ENCODE results near the gene CATSPERE. TPM values are rescaled to one million over a fixed set of nuclear protein-coding genes. Genes with fewer than 3 reads are reported as not detected.

The CATSPERE gene
- total RNA-seq, 2 donors from 2014 or later: 0.26 to 2.3 TPM

- no peak for TF ChIP-seq CTCF (IDR thresholded peaks at IDR 0.05)
- no peak for TF ChIP-seq POLR2A (IDR thresholded peaks at IDR 0.05)
- Histone ChIP-seq H3K27ac (no peak overlapping the region), H3K4me1 (no peaks in the 10 kb centered on the region), H3K9me3 (no peaks in the 10 kb centered on the region), H3K27me3 (no peaks in the 10 kb centered on the region), H3K36me3 (replicated peaks in 1 of 2; ENCODE audit: insufficient read depth in 1 of 2, low read depth in 2 of 2) (peaks cover 0 to 3% of the 10 kb centered on the region in 2 donors), H3K4me3 (no peak overlapping the region)
- DNase-seq (no peak), ATAC-seq (no peak)
- intact Hi-C loops (cut with DNase I): no loop called here
Measured at GRCh38 chr1:244431166-244431565, 29.9 kb upstream of the CATSPERE start.

GRCh38 chr1:244435562-244436205, 25.4 kb upstream of the CATSPERE start:
- no peak for ATAC-seq
- no peak overlapping the region for H3K27ac ChIP-seq
- no peak for DNase-seq
- H3K4me1 ChIP-seq: no peaks in the 10 kb centered on the region
- peaks cover 0 to 3% of the 10 kb centered on the region in 2 donors for H3K36me3 ChIP-seq (replicated peaks in 1 of 2; ENCODE audit: insufficient read depth in 1 of 2, low read depth in 2 of 2)
- TF ChIP-seq POLR2A (IDR thresholded peaks at IDR 0.05) (no peak), CTCF (IDR thresholded peaks at IDR 0.05) (no peak)
- no peak overlapping the region for H3K4me3 ChIP-seq
- WGBS, 2 donors: 78 to 89% methylated on average over 6 of the region's 6 CpGs
- H3K27me3 ChIP-seq: no peaks in the 10 kb centered on the region
- intact Hi-C loops (cut with DNase I): no loop called here
- no peaks in the 10 kb centered on the region for H3K9me3 ChIP-seq

DNA sequence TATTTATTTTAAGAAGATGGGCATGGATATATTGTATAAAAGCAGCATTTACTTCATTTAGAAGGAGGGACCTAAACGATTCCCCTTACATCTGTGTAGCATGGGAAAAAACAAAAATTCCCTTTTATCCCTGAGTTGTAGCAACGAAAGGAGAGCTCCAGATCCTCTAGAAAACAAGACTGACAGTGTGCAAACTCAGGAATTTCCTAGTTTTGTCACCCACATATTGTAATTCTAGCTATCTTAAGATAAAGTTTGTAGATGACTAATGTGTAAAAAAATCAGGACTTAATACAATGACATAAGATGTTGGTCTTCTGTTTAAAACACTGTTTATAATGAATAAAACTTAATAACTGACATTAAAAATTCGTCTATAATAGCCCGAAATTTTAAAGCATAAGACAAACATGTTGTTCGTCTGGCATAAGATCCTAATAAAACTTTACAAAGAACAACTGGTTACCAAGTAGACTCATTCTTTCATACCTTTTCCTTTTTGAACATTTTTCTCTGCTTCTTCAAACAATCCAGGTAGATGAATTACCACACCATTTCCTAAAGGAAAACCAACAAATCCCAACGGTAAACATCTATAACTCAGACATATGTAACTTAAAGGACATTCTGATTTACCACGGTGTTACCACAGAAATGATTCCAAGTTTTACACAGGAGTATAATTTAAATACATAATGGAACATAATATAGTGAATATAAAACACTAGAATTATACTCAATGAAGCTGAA, 24.6 kb upstream of the CATSPERE start:
- no peaks in the 10 kb centered on the region for H3K9me3 ChIP-seq
- H3K4me1 ChIP-seq: no peaks in the 10 kb centered on the region
- no peaks in the 10 kb centered on the region for H3K27me3 ChIP-seq
- H3K36me3 ChIP-seq (replicated peaks in 1 of 2; ENCODE audit: insufficient read depth in 1 of 2, low read depth in 2 of 2): peaks cover 0 to 3% of the 10 kb centered on the region in 2 donors
- intact Hi-C loops (cut with DNase I): no loop called here
- no peak for ATAC-seq
- 77 to 83% methylated on average over 7 of the region's 7 CpGs for WGBS, 2 donors
- DNase-seq: no peak
- no peak overlapping the region for H3K4me3 ChIP-seq
- H3K27ac ChIP-seq: no peak overlapping the region
- TF ChIP-seq CTCF (IDR thresholded peaks at IDR 0.05) (no peak), POLR2A (IDR thresholded peaks at IDR 0.05) (no peak)

DNA sequence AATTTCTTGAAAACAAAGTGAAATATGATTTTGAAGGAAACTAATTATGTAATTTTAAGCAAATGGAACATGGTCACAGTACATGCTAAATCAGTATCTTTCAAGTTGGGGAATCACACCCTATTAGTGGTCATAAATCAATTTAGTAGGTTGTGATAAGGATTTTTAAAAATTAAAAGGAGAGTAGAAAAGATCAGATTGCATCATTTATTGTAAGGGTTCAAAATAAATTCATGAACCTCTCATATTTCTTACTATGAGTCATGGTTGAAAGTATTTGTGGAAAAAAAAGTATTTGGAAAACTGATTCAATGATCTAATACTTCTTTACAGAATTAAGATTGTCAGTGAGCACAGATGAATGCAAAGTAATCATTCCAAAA, 24.0 kb upstream of the CATSPERE start:
- H3K4me1 ChIP-seq: no peaks in the 10 kb centered on the region
- no peak for ATAC-seq
- H3K27me3 ChIP-seq: no peaks in the 10 kb centered on the region
- intact Hi-C loops (cut with DNase I): no loop called here
- no peak for TF ChIP-seq POLR2A (IDR thresholded peaks at IDR 0.05)
- no peak for TF ChIP-seq CTCF (IDR thresholded peaks at IDR 0.05)
- no peak overlapping the region for H3K27ac ChIP-seq
- H3K4me3 ChIP-seq: no peak overlapping the region
- no peak for DNase-seq
- H3K36me3 ChIP-seq (replicated peaks in 1 of 2; ENCODE audit: insufficient read depth in 1 of 2, low read depth in 2 of 2): peaks cover 0 to 3% of the 10 kb centered on the region in 2 donors
- H3K9me3 ChIP-seq: no peaks in the 10 kb centered on the region
